GM12865 (cell line): ENCODE data around the gene NSD1.

Source experiments
- DNase-seq: peaks from one replicate; pipeline ENCODE4 v3.0.0; 2010; ENCODE audit warnings: low read depth
- H3K4me3 ChIP-seq: 2 replicates; pipeline ENCODE4 v1.5.1; 2011; ENCODE audit warnings: mild to moderate bottlenecking, low read depth, low read length, control low read depth
- CTCF ChIP-seq: IDR thresholded peaks from 2 replicates; pipeline ENCODE4 v1.5.1; 2011; ENCODE audit warnings: low read length, control low read depth, low read depth, inconsistent platforms; ENCODE audit not compliant: insufficient read depth; ENCODE audit errors: missing control alignments

The NSD1 gene

DNA sequence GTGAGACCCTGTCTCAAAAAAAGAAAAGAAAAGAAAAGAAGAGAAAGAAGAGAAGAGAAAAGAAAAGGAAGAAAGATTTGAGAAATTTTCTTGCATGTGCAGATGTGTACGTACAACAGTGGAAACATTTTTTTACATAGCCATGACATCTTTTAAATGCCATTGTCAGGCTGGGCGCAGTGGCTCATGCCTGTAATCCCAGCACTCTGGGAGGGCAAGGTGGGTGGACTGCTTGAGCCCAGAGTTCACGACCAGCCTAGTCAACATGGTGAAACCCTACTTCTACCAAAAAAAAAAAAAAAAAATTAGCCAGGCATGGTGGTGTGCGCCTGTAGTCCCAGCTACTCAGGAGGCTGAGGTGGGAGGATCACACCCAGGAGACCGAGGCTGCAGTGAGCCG, 211.3 kb downstream of the NSD1 start:
- TF ChIP-seq CTCF, result no peak
- no peak for DNase-seq
- H3K4me3 ChIP-seq, result no peak overlapping the region

- DNase-seq, result no peak
- TF ChIP-seq CTCF, result no peak
- no peak overlapping the region for H3K4me3 ChIP-seq
These were observed 213.2 kb downstream of the NSD1 start for GRCh38 chr5:177346820-177347219.

GRCh38 chr5:177347699-177348098, 214.1 kb downstream of the NSD1 start:
- no peak for DNase-seq
- no peak for TF ChIP-seq CTCF
- no peak overlapping the region for H3K4me3 ChIP-seq

- DNase-seq, result no peak
- H3K4me3 ChIP-seq, result no peak overlapping the region
- TF ChIP-seq CTCF, result no peak
These were observed 215.7 kb downstream of the NSD1 start for GRCh38 chr5:177349362-177349647.

- no peak for TF ChIP-seq CTCF
- peak overlapping the region; percentile 72 for H3K4me3 ChIP-seq
- no peak for DNase-seq
These were observed 216.2 kb downstream of the NSD1 start for GRCh38 chr5:177349762-177350161.
